ENCODE results near the gene C11orf91.
A peak's percentile ranks its signal among the peaks of the same experiment; 100 is the strongest.
"Not testable (repeated sequence)": the region's sequence is repeated elsewhere in the genome, so short reads cannot be mapped to it uniquely, and the experiment has no call there.

The C11orf91 gene

GRCh38 chr11:33721426-33721825, 20.8 kb upstream of the C11orf91 start:
- no peak for DNase-seq (ENCODE audit: low spot score)

- no peak for DNase-seq (ENCODE audit: low spot score)
Observed at GRCh38 chr11:33719587-33719986, 19.0 kb upstream of the C11orf91 start.

GRCh38 chr11:33718440-33718839, 17.8 kb upstream of the C11orf91 start:
- DNase-seq (ENCODE audit: low spot score): no peak

GRCh38 chr11:33716243-33716642, 15.6 kb upstream of the C11orf91 start:
- DNase-seq (ENCODE audit: low spot score): peak; percentile 24

GRCh38 chr11:33713856-33714398, 13.3 kb upstream of the C11orf91 start:
- no peak for DNase-seq (ENCODE audit: low spot score)

GRCh38 chr11:33713151-33713855, 12.7 kb upstream of the C11orf91 start:
- no peak for DNase-seq (ENCODE audit: low spot score)

- DNase-seq (ENCODE audit: low spot score): no peak
Observed at GRCh38 chr11:33712436-33712835, 11.8 kb upstream of the C11orf91 start.

GRCh38 chr11:33709466-33709865, 8.8 kb upstream of the C11orf91 start:
- no peak for DNase-seq (ENCODE audit: low spot score)

GRCh38 chr11:33708985-33709384, 8.4 kb upstream of the C11orf91 start:
- no peak for DNase-seq (ENCODE audit: low spot score)

GRCh38 chr11:33707831-33708230, 7.2 kb upstream of the C11orf91 start:
- not testable (repeated sequence) for DNase-seq (ENCODE audit: low spot score)

GRCh38 chr11:33706966-33707365, 6.3 kb upstream of the C11orf91 start:
- no peak for DNase-seq (ENCODE audit: low spot score)

- DNase-seq (ENCODE audit: low spot score): no peak
Observed at GRCh38 chr11:33706546-33706945, 5.9 kb upstream of the C11orf91 start.

- DNase-seq (ENCODE audit: low spot score): no peak
Observed at GRCh38 chr11:33704240-33705002, 3.8 kb upstream of the C11orf91 start.

GRCh38 chr11:33703788-33704187, 3.2 kb upstream of the C11orf91 start:
- DNase-seq (ENCODE audit: low spot score): no peak

GRCh38 chr11:33703234-33703633, 2.6 kb upstream of the C11orf91 start:
- no peak for DNase-seq (ENCODE audit: low spot score)

GRCh38 chr11:33701302-33702230, 940 bp upstream of the C11orf91 start:
- DNase-seq (ENCODE audit: low spot score): no peak

- no peak for DNase-seq (ENCODE audit: low spot score)
Observed at GRCh38 chr11:33700063-33700501, 544 bp downstream of the C11orf91 start.

GRCh38 chr11:33699515-33700062, 1.0 kb downstream of the C11orf91 start:
- DNase-seq (ENCODE audit: low spot score): no peak

GRCh38 chr11:33698921-33699320, 1.7 kb downstream of the C11orf91 start:
- no peak for DNase-seq (ENCODE audit: low spot score)

- no peak for DNase-seq (ENCODE audit: low spot score)
Observed at GRCh38 chr11:33697997-33698396, 2.6 kb downstream of the C11orf91 start.

- DNase-seq (ENCODE audit: low spot score): no peak
Observed at GRCh38 chr11:33696931-33697638, 3.5 kb downstream of the C11orf91 start.
